GM21390 (cell line): ENCODE data around the gene TCP11.

ENCODE experiments used
- ATAC-seq: cut with Tn5 transposase; IDR thresholded peaks from one replicate; pipeline ENCODE4 v1.9.1; 2021; ENCODE audit not compliant: unreplicated experiment

The TCP11 gene

GRCh38 chr6:35173427-35174087 lies 32.4 kb upstream of the TCP11 start:
- no peak for ATAC-seq

DNA sequence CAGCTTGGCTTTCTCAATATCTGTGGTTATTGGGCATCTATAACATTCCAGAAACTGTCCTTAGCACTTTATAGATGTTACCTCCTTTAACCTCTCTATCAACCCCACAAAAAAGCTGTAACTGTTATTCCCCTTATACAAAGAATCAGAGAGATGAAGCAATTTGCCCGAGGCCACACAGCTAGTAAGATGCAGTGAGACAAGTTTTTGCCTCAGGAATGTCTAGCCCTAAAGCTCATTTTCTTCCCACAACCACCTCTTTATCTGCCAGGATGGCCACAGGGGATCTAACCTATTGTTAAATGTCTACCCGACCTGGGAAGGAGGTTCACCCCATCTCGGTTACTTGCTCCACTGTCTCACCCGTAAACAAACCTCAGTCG lies 31.9 kb upstream of the TCP11 start:
- ATAC-seq = no peak

DNA sequence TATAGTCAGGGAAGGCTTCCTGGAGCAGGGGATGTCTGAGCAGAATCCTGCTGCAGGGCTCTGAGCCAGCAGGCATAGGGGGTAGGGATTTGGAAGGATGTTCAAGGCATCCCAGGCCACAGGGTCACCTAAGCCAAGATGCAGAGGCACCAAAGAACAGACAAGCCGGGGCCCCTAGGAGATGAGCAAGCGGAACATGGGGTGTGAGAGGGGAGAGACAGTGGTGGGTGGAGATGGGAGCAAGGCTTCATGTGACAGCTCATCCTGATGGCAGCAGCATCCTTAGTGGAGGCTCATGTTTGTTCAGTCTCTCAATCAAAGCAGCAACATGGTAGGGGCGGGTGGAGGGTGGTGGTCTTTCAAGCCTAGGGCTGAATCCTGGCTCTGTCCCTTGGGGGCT lies 29.8 kb upstream of the TCP11 start:
- no peak for ATAC-seq

- no peak for ATAC-seq
Observed at GRCh38 chr6:35170166-35170565, 29.0 kb upstream of the TCP11 start.

DNA sequence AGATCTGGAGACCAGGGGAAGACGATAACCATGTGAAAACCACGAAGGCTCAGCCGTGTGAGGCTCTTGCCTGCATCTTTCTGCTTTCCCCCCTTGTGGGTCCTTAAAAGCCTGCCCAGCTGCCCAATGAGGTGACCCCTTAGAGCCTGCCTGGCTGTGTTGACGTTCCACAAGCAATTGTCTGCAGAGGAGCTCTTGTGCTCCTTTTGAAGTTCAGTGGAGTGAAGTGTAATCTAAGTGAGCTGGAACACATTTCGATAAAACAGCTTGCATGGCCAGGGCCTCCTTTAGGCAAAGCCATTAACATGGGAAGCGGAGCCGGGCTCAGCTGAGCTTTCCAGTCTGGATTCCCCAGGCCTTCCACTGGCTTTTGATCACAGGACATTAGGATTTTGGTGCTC lies 27.3 kb upstream of the TCP11 start:
- no peak for ATAC-seq

- ATAC-seq = no peak
Observed at GRCh38 chr6:35167505-35167904, 26.4 kb upstream of the TCP11 start.

- no peak for ATAC-seq
Observed at GRCh38 chr6:35166520-35166919, 25.4 kb upstream of the TCP11 start.

DNA sequence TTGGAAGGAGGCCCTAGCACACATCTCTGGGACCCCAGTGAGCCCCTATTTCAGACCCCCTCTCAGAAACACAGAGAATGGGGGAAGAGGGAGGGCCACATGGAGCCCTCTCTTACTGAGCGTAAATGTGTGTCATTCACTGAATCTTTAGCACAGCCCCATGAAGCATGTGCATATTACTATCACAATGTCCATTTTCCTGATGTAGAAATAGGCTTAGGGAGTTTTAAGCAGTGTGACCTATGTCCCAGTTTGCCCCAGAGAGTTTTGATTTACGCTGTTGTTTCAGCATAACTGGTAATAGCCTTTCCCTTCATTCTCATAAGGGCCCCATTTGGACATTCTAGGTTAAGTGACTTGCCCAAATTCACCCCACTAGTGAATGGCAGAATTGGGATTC lies 25.0 kb upstream of the TCP11 start:
- no peak for ATAC-seq

DNA sequence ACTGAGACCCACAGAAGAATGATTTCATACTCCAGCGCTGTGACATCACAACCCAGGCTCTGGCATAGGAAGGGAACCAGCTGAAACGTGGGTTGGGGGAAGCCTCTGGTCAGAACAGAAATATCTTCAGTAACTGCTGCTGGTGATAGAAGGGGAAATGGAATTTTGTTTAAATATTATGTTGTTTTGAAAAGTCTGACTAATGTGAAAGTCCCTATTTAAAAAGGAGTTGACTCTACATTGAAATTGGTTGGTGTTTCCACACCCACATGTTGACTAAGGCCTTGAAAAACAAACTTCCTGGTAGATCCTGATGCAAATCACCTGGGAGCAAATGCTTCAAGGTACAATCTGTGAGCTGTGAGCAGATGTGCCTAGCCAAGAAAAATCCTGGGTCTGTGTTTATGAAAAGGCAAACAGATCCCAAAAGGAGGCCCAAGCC lies 24.5 kb upstream of the TCP11 start:
- ATAC-seq = no peak

DNA sequence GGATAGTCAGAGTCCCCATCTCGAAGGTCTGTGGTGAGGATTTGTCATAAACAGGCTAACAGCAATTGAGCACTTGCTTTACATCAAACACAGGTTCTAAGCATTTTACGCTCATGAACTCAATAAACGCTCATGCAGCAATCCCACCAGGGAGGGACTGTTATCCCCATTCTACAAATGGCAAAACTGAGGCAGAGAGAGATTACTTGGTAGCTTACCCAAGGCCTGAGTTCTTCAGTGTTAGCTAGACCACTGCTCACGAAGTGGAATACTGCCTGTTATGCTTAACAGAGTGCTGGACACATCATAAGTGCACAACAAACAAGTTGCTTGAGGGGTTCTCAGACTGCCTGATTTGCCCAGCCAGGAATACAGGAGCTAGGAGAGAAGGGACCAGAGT lies 23.7 kb upstream of the TCP11 start:
- no peak for ATAC-seq

- no peak for ATAC-seq
Observed at GRCh38 chr6:35164277-35164676, 23.1 kb upstream of the TCP11 start.

DNA sequence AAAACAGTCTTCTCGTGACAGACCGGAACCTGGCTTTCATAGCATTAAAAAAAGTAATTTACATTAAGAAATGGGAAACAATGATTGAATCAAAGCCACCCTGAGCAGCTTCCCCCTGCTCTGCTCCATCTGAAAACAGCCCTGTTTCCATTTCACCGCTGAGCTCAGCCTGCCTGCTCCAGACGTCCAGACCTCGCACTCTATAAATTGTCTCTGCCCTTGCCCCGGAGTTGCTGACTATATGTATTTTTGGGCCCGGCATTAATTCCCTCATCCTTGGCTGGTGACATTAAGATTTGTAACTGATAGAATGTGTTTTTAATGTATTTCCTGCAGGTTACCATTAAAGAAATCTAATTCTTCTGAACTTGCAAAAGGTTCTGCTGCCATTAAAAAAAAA lies 22.7 kb upstream of the TCP11 start:
- ATAC-seq = no peak

- no peak for ATAC-seq
Observed at GRCh38 chr6:35161776-35162607, 20.9 kb upstream of the TCP11 start.

DNA sequence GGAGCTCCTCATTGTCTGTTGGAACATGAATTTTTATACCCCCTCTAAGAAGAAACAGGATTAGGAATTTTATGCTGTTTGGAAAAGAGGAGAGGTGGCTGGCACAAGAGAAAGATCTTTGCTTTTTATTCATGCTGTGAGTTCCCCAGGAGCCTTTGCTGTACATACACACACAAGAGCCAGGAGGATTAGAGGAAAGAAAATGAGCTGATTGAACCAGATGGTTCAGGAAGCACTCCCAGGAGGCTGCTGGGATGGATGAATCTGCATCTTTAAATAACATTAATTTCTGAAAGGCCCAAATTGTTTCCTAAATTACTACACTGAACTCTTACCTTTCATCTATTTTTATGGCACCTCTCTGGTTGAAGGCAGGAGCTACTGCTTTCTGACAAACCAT lies 20.1 kb upstream of the TCP11 start:
- no peak for ATAC-seq

- ATAC-seq = no peak
Observed at GRCh38 chr6:35160642-35161041, 19.5 kb upstream of the TCP11 start.

DNA sequence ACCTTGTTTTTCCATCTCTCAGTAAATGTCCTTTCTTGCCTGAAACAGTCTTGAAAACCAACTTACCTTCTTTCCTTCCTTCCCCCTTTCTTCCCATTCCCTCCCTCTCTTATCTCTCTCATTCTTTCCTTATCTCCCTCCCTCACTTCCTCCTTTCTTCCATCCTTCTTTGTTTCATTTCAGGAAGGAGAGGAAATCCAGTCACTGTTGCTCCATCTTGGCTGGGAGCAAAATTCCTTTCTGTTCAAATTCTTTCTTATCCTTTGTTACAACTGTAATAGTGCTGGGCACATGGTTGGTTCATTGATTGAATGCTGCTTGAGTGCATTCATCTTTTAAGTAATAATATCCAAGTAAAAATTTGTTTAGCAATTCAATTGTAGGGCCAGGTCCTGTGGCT lies 17.4 kb upstream of the TCP11 start:
- no peak for ATAC-seq

DNA sequence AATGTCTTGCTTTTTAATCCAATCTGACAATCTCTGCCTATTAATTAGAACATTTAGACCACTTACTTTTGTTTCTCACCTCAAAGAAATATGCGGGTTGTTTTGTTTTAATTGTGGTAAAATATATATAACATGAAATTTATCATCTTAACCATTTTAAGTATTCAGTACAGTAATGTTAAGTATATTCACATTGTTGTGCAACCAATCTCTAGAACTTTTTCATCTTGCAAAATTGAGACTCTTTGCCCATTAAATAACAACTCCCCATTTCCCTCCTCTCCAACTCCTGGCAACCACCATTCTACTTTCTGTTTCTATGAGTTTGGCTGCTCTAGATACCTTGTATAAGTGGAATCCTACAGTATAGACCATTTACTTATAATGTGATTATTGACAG lies 13.8 kb upstream of the TCP11 start:
- ATAC-seq = no peak

GRCh38 chr6:35154262-35154661 lies 13.1 kb upstream of the TCP11 start:
- no peak for ATAC-seq

DNA sequence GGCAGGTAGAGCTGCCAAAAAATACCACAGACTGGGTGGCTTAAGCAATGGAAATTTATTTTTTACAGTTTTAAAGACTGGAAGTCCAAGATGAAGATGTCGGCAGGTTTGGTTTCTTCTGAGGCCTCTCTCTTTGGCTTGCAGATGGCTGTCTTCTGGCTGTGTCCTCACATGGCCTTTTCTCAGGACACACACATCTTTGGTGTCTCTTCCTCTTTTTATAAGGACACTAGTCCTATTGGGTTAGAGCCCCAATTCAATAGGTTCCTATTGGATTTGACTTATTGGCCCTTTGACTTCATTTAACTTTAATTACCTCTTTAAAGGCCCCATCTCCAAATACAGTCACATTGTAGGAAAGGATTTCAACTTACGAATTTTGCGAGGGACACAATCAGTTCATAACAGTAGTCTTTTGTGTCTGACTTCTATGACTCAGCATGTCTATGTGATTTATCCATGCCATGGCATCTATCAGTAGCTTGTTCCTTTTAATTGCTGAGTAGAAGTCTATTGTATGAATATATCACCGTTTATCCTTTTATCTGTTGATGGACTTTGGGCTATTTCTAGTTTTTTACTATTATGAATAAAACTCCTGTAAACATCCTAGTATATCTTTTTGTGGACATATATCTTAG lies 11.0 kb upstream of the TCP11 start:
- ATAC-seq = no peak

GRCh38 chr6:35151466-35151865 lies 10.3 kb upstream of the TCP11 start:
- no peak for ATAC-seq

DNA sequence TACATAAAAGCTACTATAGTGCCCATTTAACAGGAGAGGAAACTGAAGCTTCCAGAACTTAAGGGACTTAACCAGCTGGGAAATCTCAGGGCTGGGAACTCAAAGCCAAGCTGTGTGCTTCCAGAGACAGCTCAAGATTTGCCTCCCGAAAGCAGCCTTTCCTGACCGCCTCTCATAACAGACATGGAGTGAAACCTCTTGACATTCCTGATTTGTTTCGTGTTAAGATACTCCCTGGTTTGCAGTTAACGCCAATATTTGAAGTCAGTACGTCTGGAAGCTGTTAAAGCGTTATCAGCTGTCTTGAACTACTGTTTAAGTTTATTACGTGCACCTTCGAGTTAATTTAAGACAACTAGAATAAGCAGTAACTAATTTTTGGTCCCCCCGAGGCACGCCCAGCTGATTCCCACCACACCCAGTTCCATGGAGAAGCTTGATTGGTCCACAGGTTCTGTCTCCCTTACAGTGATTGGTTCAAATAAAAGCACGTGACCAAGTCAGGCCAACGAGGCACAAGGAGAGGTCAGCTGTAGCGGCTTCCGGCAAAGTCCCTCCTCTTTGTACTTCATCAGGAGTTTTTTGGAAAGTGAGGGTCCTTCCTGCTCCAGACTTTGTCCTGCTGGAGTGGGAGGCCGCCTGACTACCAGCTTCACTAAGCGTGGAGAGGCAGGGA lies 8.9 kb upstream of the TCP11 start:
- ATAC-seq = no peak
